GM21528 (cell line): ENCODE measurements around the gene ABHD17A.

Source experiments
- ATAC-seq: cut with Tn5 transposase; IDR thresholded peaks from one replicate; pipeline ENCODE4 v1.9.1; 2021; ENCODE audit warnings: mild to moderate bottlenecking, moderate library complexity; ENCODE audit not compliant: unreplicated experiment, low FRiP score

The ABHD17A gene

DNA sequence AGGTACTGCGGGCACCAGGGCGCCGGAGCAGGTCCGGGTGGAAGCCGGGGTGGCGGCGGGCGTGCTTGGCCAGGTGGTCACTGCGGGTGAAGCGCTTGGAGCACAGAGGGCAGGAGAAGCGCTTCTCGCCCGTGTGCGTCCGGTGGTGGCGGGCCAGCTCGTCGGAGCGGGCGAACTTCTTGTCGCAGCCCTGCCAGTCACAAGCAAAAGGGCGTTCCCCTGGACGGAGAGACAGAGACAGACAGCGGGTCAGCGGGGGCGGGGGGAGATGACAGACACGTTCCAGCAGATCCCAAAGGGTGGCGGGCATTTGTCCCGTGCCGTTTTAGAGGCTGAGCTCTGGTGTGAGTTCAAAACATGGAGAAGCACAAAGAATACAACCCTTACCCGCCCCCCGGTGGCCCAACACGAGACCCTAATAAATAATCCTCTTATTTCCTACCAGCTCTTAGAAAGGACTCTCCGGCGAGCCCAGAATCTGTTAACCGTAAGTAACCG is 30.7 kb downstream of the ABHD17A start:
- no peak for ATAC-seq

GRCh38 chr19:1854039-1854541 is 31.2 kb downstream of the ABHD17A start:
- no peak for ATAC-seq

DNA sequence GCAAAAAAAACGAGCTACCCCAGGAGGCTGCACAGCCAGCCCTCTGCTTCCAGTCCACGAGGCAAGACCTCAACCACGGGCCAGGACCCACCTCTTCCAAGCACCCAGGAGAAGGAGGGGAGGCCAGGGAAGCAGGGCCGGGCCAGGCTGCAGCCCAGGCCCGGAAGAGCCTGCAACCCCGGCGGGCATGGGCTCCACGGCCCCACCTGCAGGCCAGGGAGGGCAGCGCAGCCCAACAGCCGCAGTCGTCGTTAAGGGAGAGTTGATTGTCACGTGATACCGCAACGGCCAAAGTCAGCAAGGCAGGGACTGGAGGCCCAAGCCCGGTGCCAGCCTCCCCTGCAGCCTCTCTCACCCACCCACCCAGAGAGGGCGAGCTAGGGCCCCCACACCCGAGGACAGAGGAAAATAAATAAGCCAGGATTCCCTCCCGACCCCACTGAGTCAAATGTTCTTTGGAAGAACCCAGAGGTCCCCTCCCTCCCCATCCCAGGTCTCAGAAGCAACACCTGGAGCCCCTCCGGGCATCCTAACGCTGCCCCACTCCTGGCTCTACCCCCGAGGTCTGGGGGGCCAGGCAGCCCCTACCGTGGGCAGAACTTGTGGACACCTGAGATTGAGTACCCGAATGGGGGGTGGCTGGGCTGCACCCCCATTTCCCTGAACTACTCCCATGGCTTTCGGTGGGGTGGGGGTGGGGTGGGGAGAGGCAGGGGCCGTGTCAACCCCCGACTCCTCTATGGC is 31.8 kb downstream of the ABHD17A start:
- ATAC-seq, result no peak

GRCh38 chr19:1852581-1853128 is 32.6 kb downstream of the ABHD17A start:
- no peak for ATAC-seq

DNA sequence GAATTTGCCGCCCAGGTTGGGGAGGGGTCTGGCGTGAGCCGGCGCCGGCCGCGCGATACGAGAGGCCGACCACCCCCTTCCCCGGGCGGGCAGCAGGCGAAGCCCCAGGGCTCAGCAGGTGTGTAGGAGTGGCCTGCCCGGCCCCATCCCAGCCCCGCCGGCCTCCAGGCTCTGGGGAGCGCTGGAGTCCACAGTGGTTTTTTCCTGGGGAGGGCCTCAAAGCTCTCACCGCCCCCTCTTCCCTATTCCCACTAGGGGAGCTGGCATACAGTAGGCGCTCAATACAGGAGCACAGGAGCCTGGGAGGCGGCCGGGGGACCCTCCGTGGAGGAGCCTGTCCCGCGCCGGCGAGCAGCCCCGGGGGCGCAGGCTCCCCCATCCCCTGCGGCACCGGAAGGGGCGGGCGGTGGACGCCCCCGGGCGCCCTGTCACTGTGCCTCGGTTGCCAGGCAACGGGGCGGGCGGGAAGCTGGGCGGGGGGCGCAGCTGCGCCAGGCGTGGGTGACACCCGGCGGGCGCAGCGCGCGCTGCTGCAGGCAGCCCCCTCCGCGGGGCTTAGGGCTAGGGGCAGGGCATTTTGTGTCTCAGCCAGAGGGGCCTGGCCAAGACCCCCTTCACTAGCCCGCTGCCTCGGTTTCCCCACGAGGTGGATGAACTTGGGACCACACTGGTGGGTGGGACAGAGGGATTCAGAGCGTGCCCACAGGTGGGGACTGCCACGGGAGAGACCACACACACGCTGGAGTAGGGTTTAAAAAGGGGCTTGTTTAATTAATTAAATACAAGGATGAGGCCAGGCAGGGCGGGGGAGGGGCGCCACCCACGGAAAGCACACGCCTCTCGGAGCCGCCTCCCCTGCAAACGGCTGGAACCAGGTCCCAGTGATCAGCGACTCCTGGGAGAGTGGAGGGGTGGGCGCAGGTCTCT is 33.4 kb downstream of the ABHD17A start:
- ATAC-seq, result no peak

- ATAC-seq, result no peak
Measured at GRCh38 chr19:1850809-1851653, 34.3 kb downstream of the ABHD17A start.

- no peak for ATAC-seq
Measured at GRCh38 chr19:1849886-1850398, 35.4 kb downstream of the ABHD17A start.

DNA sequence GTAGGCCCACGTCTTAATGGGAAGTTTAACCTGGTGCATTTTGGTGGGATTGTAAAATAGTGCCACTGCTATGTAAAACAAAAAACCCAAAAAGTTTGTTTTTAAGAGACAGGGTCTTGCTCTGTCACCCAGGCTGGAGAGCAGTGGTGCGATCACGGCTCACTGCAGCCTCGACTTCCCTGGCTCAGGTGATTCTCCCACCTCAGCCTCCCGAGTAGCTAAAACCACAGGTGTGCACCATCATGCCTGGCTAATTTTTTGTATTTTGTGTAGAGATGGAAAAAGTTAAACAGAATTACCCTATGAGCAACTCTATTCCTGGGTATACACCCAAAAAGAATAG is 36.2 kb downstream of the ABHD17A start:
- no peak for ATAC-seq

GRCh38 chr19:1848399-1849131 is 36.7 kb downstream of the ABHD17A start, which contains the start of gene REXO1:
TSS of gene REXO1 (minus strand) at chr19:1848483. CDS start at chr19:1848358, 125 bp downstream.
- peak; percentile 63 for ATAC-seq

DNA sequence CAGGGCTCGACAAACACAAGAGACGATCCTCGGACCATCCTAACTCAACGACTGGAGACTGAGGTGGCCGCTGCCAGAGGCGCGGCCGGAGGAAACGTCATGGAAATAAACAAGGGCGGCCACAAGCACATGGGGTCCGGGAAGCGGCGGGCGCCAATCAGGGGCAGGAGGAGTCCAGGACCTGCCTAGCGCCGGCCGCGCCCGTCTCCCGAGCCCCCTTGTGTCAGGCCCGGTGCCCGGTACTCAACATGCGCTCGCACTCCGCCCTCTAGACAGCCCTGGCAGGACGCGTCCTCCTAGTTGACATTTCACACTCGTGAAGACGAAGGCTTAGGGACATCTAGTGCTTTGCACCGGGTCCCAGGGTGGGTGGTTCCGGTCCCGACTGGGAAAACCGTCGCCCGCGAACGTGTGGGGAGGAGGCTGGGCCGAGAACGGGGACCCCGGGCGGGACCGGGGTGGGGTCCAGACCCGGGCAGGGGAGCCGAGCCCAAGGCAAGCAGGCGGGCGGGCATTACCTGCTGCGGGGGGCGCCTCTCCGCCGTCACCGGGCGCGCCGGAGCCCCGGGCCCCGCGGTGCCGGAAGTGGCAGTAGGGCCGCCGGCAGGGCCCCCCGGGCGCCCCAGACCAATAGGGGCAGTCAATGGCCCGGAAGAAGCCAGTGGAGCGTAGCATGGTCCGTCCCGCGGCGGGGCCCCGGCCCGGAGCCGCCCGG is 37.5 kb downstream of the ABHD17A start:
- peak; percentile 26 for ATAC-seq

DNA sequence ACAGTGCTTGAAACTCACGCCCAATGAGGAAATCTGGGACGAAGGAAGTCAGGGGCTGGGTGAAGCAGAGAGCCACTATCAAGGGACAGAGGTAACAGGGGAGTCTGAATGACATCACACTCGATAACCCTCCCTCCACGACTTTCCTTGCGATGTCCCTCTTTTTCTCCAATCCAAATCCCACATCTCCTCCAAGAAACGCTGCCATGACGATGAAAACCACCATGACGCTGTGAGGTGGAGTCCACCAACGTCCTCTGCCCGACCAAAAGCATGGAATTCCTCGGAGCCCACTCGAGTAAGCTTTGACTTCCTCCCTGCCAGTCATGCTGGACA is 38.0 kb downstream of the ABHD17A start:
- no peak for ATAC-seq

DNA sequence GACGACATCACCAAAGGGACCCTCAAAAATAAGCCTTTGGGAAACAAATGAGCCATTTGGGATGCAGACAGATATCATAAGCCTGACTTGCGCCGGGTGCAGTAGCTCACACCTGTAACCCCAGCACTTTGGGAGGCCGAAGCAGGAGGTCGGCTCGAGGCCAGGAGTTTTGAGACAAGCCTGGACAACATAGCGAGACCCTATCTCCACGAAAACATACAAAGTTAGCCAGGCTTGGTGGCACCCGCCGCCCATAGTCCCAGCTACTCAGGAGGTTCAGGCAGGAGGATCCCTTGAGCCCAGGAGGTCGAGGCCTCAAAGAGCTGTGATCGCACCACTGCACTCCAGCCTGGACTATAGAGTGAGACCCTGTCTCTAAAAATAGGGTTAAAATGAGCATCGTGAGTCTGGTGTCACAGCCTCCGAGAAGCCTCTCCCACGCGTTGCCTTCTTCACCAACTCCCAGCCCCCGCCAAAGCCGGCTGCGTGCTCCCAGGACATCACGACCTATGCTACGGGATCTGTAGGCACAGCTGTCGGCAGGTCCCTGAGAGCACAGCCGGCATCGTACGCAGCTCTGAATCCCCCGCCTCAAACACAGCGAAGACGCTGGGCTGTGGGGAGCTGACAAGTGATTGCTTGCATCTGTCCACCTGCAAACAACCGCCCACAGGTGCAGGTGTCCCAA is 38.6 kb downstream of the ABHD17A start:
- no peak for ATAC-seq

GRCh38 chr19:1845642-1846041 is 39.7 kb downstream of the ABHD17A start:
- ATAC-seq, result no peak

DNA sequence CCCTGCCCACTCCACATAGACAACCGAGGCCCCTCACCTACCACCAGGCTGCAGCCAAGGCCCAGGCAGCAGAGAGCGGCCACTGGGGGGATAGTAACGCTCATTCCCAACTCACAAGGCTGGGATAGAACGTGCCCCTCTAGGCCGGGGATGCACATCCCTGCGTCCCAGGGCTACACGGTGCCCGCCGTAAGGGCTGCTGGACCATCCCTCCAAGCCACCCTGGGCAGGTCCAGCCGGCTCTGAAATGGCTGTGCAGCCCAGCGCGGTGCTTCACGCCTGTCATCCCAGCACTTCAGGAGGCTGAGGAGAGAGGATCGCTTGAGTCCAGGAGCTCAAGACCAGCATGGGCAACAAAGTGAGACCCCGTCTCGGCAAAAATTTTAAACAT is 40.2 kb downstream of the ABHD17A start:
- no peak for ATAC-seq

- ATAC-seq, result no peak
Measured at GRCh38 chr19:1844513-1845124, 40.7 kb downstream of the ABHD17A start.

DNA sequence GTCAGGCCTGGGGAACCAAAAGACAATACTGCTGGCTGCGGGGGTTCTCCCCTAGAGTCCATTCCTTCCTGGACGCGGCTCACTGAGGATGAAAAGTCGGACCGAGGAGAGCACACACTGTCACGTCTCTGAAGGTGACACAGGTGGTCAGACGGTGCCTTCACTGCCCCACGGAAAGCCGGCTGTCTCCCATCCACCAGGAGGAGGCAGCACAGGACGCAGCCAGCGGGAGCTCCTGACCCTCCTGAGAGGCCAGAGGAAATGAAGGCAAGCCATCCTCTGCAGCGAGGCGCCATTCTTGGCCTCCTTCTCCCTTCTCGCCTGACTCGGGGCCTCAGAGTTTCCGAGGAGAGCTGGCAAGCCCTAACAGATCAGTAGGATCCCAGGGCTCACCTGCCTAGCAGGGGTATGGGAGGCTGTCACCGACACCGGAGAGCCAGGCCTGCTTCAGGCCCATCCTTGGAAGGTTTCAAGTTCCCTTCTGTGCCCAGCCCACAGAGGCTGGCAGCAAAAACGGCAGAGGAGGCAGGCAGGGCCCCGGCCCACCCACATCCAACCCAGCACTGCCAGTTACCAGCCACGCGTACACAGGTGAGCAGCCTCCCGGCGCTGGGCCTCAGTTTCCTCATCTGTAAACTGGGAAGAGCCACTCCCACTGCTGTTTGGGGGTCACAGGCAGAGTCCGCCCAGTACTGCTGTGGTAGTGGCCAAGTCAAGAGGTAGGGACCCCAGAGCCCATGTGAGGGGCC is 41.5 kb downstream of the ABHD17A start:
- no peak for ATAC-seq

DNA sequence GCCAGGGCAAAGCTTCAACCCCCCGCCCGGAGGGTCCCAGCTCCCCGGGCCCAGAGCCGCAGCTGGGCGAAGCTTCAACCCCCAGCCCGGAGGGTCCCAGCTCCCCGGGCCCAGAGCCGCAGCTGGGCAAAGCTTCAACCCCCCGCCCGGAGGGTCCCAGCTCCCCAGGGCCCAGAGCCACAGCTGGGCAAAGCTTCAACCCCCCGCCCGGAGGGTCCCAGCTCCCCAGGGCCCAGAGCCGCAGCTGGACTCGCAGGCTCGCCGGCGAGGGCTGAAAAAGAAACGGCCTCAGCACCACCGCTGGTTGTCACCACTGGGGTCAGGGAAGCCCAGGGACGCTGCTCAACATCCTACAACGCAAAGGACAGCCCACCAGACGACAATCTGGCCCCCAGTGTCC is 42.2 kb downstream of the ABHD17A start:
- ATAC-seq, result no peak
